Right lobe of liver (tissue), 6 donors: ENCODE measurements around the gene KRTAP2-2. TPM values are rescaled to one million over a fixed set of nuclear protein-coding genes. Genes with fewer than 3 reads are reported as not detected.
"Not testable (repeated sequence)": the region's sequence is repeated elsewhere in the genome, so short reads cannot be mapped to it uniquely, and the experiment has no call there.

ENCODE experiments used
- ATAC-seq, 4 donors: fragments of 200-7000 bp; cut with Tn5 transposase; one replicate each; pipeline ENCODE4 v1.9.1; 2020; ENCODE audit warnings: mild to moderate bottlenecking in 4 of 4, moderate library complexity in 4 of 4
- DNase-seq, 3 donors: peaks; one replicate each; pipeline ENCODE4 v3.0.0-alpha.2; 2020
- H3K27ac ChIP-seq, 3 donors: fragments of 200-600 bp; one replicate each; pipeline ENCODE4 v1.8.0; 2022
- H3K27me3 ChIP-seq, 2 donors: fragments of 200-600 bp; one replicate each; pipeline ENCODE4 v1.8.0; 2022
- H3K36me3 ChIP-seq, 4 donors: fragments of 200-600 bp; sonication (generic) in 1 of 4; one replicate each; pipeline versions ENCODE4 v1.5.1 to v1.8.0; 2017 to 2022; ENCODE audit warnings: control low read depth in 1 of 4
- H3K4me1 ChIP-seq, 4 donors: fragments of 200-600 bp; sonication (generic) in 1 of 4; one replicate each; pipeline versions ENCODE4 v1.5.1 to v1.8.0; 2017 to 2022; ENCODE audit warnings: control low read depth in 1 of 4
- H3K4me3 ChIP-seq, 3 donors: fragments of 200-600 bp; one replicate each; pipeline ENCODE4 v1.8.0; 2022
- H3K9me3 ChIP-seq, 4 donors: fragments of 200-600 bp; sonication (generic) in 1 of 4; one replicate each; pipeline versions ENCODE4 v1.5.1 to v1.8.0; 2017 to 2022; ENCODE audit warnings: control low read depth in 1 of 4
- CTCF ChIP-seq, 4 donors: fragments of 200-600 bp in 3 of 4; fragments of 450-650 bp in 1 of 4; IDR thresholded peaks; one replicate each; pipeline versions ENCODE4 v1.5.1 to v1.8.0; 2016 to 2022; ENCODE audit warnings: antibody characterized with exemption in 4 of 4, mild to moderate bottlenecking in 2 of 4
- POLR2A ChIP-seq: fragments of 450-650 bp; IDR thresholded peaks from one replicate; pipeline ENCODE4 v1.6.1; 2017; ENCODE audit warnings: antibody characterized with exemption, mild to moderate bottlenecking
- WGBS: methylation state at CpG from one replicate; pipeline ENCODE4 v1.1.6; 2018; ENCODE audit warnings: low coverage, low lambda C conversion rate; ENCODE audit not compliant: insufficient coverage; ENCODE audit errors: missing lambda C conversion rate; 5-methylcytosine and 5-hydroxymethylcytosine counted together
- intact Hi-C, 2 donors: fragments of 100-400 bp; cut with DNase I; formaldehyde crosslinking; loops; one replicate each; pipeline versions ENCODE4 v1.11.2 to v1.14.1; 2022
- long read RNA-seq: library from polyadenylated mRNA; unstranded; transcript quantifications from one replicate; pipeline ENCODE4 v2.0.0, GENCODE V29; 2019
- total RNA-seq, 6 experiments: library from RNA; depleted of rRNA in 2 of 6; stranded (reverse); fragments of >200 nt in 2 of 6; fragmentation: NEBNext Ultra II Directional in 3 of 6; extraction: Animal tissue kit (Norgen Biotek cat#: 25700) in 3 of 6; gene quantifications; one replicate each; pipeline versions ENCODE4 v1.1.0 to v1.2.4, GENCODE V29; 2016 to 2023
- donor health status: DM: no; HTN: yes; CAD: no.
- donor health status: DM: no; HTN: no; CAD: no.
- donor health status: DM: no; HTN: no; CAD: no.
- donor health status: DM: no; HTN: yes; CAD: no.
- donor health status: DM: no; HTN: yes; CAD: no.

The KRTAP2-2 gene, protein sequence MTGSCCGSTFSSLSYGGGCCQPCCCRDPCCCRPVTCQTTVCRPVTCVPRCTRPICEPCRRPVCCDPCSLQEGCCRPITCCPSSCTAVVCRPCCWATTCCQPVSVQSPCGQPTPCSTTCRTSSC
- not detected for total RNA-seq
- long read RNA-seq = 0 reads

- ATAC-seq, H3K36me3 ChIP-seq, DNase-seq, H3K27ac ChIP-seq, H3K9me3 ChIP-seq, H3K4me1 ChIP-seq, intact Hi-C loops, H3K27me3 ChIP-seq, H3K4me3 ChIP-seq: not testable (repeated sequence)
- 20% methylated on average over 1 of the region's 6 CpGs for WGBS
Measured at GRCh38 chr17:41055130-41055529, at the start of gene KRTAP2-2. KRTAP2-2 (minus strand) TSS chr17:41055230; CDS start chr17:41055211, 19 bp downstream.

- WGBS = 35% methylated on average over 2 of the region's 2 CpGs
- H3K36me3 ChIP-seq = not testable (repeated sequence)
Measured at GRCh38 chr17:41104386-41105038, 49.5 kb upstream of the KRTAP2-2 start.

DNA sequence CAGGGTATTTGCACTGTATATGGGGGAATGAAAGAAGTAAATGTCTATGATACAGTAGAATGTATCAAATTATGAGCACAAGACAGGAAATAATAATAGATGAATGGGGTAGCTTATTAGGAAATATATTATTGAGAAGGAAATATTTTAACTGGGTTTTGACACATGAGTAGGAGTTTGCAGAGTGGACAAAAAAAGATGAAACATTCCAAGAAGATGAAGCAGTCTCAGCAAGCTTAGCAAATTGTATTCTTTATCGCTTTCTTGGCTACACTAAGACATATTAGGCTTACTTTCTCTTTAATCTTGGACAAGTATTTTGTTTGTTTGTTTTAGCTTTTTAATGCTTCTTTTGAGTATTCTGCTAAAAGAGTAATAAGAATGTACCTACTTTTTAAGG, 48.9 kb upstream of the KRTAP2-2 start:
- no peak for DNase-seq
- 100% methylated on average over 1 of the region's 1 CpG for WGBS
- no peak for ATAC-seq
- no peak overlapping the region for H3K27ac ChIP-seq
- H3K4me3 ChIP-seq = no peak overlapping the region
- H3K36me3 ChIP-seq = no peaks in the 10 kb centered on the region
- H3K4me1 ChIP-seq = no peaks in the 10 kb centered on the region
- intact Hi-C loops = no loop called here
- no peaks in the 10 kb centered on the region for H3K27me3 ChIP-seq
- TF ChIP-seq CTCF (IDR thresholded peaks at IDR 0.05) (no peak), POLR2A (no peak)
- H3K9me3 ChIP-seq = no peaks in the 10 kb centered on the region

More at GRCh38 chr17:41104386-41105038, 49.5 kb upstream of the KRTAP2-2 start:
- H3K4me3 ChIP-seq, intact Hi-C loops, H3K4me1 ChIP-seq, H3K27me3 ChIP-seq, H3K9me3 ChIP-seq, DNase-seq, ATAC-seq, H3K27ac ChIP-seq: not testable (repeated sequence)

DNA sequence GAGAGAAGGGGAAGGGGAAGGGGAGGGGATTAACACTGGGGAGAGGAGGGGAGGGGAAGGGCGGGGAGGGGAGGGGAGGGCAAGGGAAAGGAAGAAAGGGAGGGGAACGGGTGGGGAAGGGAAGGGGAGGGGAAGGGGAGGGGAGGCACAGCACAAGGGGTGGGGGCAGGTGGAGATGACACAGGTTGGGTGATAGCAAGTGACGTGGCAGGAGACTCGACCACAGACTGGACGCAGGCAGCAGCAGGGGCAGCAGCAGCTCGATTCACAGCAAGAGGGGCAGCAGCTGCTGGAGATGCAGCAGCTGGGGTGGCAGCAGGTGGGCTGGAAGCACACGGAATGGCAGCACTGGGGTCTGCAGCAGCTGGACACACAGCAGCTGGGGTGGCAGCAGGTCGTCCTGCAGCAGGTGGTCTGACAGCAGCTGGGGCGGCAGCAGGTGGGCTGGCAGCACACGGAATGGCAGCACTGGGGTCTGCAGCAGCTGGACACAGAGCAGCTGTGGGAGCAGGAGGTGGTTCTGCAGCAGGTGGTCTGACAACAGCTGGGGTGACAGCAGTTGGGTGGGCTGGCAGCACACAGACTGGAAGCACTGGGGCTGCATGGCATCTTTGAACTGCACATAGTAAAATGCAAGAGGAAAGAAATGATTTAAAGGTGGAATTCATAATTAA, 46.7 kb upstream of the KRTAP2-2 start, which contains the start of gene KRTAP4-16:
KRTAP4-16 (minus strand) TSS at position 624 of the 674 bp plus-strand sequence; CDS start at position 624, 0 bp downstream.
- WGBS = 19% methylated on average over 4 of the region's 10 CpGs
- H3K9me3 ChIP-seq = no peaks in the 10 kb centered on the region
- TF ChIP-seq POLR2A (no peak), CTCF (IDR thresholded peaks at IDR 0.05) (no peak)
- intact Hi-C loops = no loop called here
- no peak within 1 kb of the TSS for H3K4me3 ChIP-seq
- H3K36me3 ChIP-seq = no peaks in the 10 kb centered on the region
- DNase-seq (no peak), ATAC-seq (no peak)
- H3K27me3 ChIP-seq = no peaks in the 10 kb centered on the region
- no peak within 1 kb of the TSS for H3K27ac ChIP-seq
- H3K4me1 ChIP-seq = no peaks in the 10 kb centered on the region

DNA sequence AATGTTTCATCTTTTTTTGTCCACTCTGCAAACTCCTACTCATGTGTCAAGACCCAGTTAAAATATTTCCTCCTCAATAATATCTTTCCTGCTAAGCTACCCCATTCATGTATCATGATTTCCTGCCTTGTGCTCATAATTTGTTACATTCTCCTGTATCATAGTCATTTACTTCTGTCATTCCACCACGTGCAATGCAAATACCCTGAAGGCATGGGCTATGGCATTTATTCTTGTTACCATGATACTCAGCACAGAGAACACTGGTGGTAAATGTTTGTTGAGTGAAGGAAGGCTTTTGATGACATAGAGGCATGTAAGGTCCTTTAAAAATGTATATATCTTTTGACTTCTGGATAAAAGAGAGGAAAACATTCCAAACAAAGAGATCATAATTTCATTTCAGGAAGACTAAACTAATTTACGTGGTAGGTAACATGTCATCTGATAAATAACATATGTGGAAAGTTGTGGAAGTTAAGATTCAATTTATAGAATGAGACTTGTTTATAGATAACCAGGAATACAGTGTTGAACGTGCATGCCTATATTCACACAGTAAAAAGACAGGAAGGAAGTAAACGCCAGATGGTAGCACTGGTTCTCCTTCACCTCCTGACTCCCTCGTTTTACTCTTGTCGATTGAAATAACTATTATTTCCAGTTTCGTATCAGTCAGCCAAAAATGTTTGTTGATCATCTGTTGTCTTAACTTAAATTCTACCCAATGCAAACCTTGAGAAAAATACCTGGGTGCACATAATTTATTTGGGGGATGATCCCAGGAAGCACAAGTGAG, 44.9 kb upstream of the KRTAP2-2 start:
- H3K27me3 ChIP-seq, intact Hi-C loops, H3K27ac ChIP-seq, H3K4me3 ChIP-seq, DNase-seq, ATAC-seq, H3K36me3 ChIP-seq, H3K4me1 ChIP-seq, H3K9me3 ChIP-seq: not testable (repeated sequence)
- 22% methylated on average over 7 of the region's 7 CpGs for WGBS
